ENCODE results near the gene PMEPA1.

- TF ChIP-seq CTCF (conservative IDR thresholded peaks at IDR 0.05; ENCODE audit: low read length) (no peak), EZH2phosphoT487 (IDR thresholded peaks at IDR 0.05; ENCODE audit: borderline replicate concordance, low read depth, low read length) (no peak)
These were observed 21.0 kb downstream of the PMEPA1 start for GRCh38 chr20:57688864-57689263.

All from OCI-LY7 (cell line).